Stimulated activated CD8-positive, alpha-beta memory T cell treated with anti-CD3 and anti-CD28 coated beads, Interleukin-4, amount 100 ng/mL, for 48 hours (primary cell): Measurements from ENCODE around the gene EPHA3.

Experiments used
- DNase-seq: peaks from one replicate; pipeline ENCODE4 v3.0.0-alpha.2; 2020

The EPHA3 gene

DNA sequence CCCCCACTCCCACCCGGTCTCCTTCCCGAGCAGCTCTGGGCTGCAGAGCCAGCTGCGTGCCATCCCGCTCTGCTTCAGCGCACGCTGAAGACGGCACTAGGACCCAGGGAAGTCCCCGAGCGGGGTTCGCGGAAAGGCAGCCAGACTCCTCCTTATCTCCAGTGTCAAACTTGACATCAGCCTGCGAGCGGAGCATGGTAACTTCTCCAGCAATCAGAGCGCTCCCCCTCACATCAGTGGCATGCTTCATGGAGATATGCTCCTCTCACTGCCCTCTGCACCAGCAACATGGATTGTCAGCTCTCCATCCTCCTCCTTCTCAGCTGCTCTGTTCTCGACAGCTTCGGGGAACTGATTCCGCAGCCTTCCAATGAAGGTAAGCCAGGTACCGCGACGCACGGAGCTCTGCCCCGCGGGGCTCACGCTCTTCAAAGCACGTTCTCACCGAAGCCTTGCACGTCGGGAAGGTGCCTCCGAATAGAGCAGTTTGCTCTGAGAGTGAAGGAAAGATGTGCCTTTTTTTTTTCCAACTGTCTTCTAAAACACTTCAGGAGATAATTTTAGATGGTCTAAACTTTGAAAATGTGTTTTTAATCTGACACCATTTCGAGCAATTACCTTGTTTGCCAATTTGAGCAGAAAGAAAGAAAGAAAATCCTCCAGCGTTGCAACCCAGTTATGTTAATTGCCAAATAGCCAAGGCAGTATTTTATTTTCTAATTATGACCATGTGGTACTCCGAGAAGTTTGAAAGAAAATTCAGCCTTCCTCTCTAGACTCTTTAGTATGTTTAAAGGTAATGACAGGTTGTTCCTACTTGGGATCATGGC is at the start of gene EPHA3:
Gene EPHA3, plus strand, starts transcription at position 161 of the 830 bp plus-strand sequence. Its CDS starts 128 bp downstream, at position 289.
- DNase-seq = peak; percentile 60

GRCh38 chr3:89058371-89058770 is 49.0 kb upstream of the EPHA3 start:
- DNase-seq = no peak

DNA sequence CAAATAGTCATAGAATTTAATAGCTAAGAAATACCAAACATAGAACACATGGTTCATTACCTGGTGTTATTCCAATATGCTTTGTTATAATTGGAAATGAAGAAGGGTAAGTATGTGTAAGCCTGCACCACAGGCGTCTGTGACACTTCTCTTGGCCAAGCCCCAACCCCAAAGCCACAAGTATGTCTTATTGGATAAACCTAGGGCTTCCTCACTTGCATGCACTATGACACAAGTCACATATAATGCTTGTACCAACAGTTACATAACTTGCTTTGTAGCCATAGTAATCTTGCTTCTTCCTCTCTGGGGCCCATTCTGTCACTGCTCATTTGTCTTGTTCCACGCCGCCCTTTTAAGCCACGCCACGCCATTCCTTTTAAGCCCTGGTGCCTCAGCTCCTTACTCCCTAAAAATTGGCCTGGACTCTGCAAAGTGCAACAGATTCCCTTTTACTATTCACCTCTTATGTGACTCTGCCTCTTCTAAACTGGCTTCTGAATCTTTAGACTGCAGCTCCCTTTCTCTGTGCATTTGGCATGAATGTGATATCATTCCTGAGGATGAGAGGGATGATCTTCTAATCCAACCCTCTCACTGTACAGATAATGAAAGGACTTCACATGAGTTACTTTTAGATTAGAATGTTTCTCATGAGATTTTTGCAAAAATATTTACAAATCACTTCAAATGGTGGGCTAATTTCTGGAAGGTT is 48.1 kb upstream of the EPHA3 start:
- DNase-seq = no peak

GRCh38 chr3:89061259-89061658 is 46.2 kb upstream of the EPHA3 start:
- no peak for DNase-seq

DNA sequence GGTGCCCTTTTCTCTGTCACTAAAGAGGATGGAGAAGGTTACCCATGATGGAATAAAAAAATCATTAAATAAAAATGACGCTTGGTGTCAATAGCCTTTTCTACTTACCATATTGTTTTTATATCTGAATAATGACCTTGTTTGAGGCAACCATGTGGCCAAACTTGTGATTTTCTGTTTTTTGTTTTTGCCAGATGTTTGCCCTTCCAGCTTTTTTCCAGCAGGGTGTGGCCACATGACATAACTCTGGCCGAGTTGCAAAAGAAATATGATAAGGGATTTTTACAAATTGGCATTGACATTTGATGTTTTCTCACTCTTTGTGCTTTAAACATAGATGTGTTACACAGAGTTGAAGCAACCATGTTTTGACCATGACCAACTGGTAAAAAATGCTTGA is 39.7 kb upstream of the EPHA3 start:
- no peak for DNase-seq

DNA sequence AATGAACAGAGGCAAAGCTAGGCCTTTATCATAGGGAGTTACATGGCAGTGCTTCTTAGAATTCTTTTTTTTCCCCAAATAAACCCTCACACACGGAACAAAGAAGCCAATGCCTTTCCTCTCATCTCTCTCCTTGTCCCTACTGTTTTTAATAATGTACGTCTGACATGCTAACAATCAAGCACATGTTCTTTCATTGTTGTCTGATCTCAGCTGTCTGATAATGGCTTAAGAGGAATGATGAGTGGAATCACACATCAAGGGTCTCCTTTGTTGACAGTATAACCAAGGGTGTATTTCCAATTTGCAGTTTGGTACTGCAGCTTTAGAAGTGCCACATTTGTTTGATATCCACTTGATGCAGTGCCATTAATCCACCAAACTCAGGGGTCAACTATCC is 34.8 kb upstream of the EPHA3 start:
- DNase-seq = no peak

DNA sequence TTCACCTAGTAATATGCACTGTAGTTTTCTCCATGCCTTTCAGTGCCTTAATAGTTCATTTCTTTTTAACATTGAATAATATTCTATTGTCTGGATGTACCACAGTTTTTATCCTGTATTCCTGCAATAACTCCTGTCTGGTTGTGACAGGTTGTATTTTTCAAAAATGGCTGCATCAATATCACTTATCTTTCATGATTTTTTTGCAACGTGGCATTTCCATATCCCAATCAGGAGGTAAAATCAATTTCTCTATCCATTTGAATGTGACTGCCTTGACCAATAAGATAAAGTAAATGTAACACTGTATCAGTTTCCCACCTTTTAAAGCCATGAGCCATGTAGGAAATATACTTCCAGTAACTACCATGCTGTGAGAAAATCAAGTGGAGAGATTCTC is 27.5 kb upstream of the EPHA3 start:
- no peak for DNase-seq

DNA sequence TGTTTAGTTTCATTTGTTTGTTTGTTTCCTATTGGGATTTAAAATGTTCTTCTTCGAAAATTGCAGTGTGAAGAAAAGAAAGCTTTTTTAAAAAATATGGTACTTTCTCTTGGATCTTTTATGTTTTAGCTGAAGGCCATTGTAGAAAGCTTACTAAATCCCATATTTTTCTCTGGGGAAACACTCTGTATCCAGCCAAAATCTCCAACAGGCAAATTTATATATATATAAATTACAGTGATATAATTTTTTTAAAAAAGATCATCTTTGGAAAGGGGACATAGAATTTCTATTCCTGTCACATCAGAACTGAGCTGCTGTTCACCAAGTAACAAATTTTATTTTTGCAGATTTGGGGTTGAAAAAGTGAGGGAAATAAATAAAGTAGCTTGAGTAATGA is 19.6 kb upstream of the EPHA3 start:
- no peak for DNase-seq

- DNase-seq = no peak
These were observed 9.2 kb upstream of the EPHA3 start for GRCh38 chr3:89098173-89098572.

DNA sequence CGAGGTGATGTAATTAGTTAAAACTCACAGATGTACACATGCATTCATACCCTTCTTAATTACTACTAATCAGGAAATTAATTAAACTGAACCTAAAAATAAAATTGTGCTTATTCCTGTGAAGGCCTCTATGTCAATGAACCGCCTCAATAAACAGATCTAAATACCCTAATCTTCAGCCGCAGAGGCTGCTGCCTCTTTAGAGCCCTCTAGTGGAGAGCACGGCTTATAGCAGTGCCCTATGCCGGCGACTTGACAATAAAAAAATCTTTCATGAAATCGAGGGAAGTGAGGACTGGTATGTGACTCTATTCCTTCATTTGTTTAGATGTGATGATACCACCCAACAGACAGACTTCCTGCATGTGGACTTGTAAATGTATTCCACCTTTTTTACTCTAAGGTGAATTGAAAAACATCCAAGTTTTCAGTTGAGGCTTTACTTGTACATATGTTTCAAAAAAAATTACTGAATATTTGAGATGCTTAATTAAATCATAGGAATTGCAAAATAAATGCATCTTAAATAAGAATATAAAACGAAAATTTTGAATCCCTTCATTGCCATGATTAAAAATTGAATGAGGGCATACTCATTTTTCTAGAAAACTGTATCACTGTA is 8.3 kb upstream of the EPHA3 start:
- peak; percentile 43 for DNase-seq

DNA sequence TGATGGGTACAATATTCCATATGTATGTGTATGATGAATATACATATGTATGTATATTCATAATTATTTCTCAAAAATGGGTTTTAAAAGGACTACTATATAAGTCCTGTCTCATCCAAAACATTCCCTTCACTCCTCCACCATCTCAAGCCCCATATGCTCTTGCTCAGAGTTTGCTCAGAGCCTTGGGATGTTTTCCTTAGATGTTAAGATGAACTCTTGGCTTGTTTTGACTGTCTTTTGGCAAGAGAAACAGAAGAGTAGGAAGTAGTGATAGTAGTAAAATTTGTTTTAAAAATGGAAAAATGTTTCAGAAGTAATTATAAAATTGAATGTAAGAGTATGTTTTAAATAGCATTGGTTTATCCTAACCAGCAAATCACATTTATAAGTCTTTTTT is 6.2 kb upstream of the EPHA3 start:
- DNase-seq = no peak

GRCh38 chr3:89101921-89102320 is 5.5 kb upstream of the EPHA3 start:
- no peak for DNase-seq

DNA sequence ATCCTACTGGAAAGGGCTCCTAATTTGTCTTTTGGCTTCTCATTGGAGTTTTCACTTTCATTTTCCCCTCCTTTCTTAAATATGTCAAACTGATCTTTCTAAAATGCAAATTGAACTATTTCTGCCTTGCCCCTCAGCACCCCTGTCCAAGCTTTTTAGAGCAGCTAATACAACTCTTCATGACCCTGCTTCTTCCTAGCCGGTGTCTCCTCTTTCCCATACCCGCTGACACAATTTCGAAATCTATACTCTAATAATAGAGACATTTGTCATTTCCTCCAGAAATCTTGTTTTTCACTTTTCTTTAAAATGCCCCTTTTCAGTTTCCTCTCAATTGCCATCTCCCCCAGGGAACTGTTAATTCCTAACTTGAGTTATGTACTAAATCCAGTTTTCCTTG is 2.9 kb upstream of the EPHA3 start:
- DNase-seq = no peak

GRCh38 chr3:89105503-89105902 is 1.9 kb upstream of the EPHA3 start:
- no peak for DNase-seq

DNA sequence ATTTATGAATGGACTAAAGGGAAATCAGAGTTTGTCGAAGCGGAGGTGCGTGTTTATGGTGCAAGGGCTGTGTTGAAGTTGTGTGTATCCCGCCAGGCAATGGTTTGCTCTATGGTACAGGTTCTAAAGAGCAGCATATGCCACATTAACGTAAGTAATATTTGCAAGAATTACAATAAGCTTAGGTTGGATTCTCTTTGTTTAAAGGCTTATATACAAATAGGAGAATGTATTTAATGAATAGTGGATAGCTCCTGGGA is 800 bp downstream of the EPHA3 start:
- no peak for DNase-seq

DNA sequence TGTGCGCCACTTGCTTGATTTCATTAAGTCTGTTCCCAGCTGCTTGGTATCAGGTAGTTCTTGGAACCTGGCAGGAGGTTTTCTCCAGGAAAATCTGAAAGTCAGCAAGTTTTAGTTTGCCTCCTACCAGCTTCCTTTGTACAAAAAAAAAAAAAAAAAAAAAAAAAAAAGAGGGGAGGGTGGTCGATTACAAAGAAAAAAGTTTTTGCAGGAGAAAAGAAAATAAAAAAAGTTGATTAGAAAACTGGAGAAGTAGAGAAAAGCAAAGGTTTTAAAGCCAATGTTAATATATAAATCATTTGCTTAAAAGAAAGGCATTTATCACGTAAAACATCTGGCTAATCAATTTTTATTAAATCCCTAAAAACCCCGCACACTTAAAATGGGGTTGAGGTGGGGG is 5.9 kb downstream of the EPHA3 start:
- no peak for DNase-seq

DNA sequence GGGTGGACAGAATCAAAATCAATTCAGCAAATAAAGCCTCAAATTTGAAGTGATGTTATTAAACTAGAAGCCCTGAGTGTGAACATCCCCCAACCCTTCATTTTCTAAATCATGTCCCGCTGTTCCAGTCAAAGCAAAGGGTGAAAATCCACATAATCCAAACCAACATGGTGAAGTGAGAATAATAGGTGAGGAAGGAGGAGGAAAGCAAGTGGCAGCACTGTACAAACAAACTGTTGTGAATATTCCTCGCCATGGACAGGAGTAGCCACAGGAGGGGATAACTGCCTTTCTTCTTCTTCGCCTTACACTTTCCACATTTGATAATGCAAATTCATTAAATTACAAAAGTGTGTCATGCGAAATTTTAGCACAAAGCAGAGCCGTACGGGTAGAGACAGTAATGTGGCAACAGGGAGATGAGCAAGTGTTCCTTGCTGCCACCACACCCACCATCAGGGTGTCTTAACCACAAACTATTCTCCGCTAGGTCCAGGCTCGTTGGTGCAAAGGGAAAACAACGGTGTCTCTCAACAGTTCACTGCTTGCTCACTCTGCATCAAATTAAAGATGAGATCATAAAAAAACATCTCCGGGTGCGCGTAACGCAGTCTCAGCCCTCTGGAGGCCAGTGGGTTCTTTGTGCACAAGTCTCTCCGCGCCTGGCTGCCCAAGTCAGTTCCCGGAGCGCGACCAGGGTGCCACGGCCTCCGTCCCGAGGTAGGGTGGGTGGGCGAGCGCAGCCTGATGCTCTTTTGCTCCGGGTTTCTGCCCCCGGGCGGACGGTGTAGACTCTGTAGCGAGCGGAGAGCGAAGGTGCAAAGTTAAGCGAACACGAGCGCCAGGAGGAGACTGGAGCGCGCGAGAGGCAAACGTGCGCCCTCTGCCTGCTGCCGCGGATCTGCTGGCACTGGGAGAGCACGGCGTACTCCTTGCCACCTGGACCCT is 6.7 kb downstream of the EPHA3 start:
- DNase-seq = peak; percentile 42

DNA sequence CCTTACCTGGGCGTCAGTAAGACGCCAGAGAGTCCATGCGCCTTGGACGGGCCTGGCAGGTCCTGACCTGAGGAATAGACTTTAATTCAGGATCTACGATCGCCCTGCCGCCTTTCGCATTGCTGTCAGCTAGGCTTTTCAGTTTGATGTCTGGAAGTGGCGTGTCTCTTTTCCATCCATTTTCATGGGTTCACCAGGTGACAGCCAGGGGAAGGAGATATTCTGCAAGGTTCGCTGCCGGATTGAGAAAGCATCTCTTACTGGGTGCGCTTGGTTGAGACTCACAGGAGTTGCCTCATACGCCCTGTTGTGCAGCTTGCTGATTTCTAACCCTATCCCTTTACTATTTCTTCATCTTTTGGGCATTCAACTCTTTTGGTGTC is 7.4 kb downstream of the EPHA3 start:
- no peak for DNase-seq

DNA sequence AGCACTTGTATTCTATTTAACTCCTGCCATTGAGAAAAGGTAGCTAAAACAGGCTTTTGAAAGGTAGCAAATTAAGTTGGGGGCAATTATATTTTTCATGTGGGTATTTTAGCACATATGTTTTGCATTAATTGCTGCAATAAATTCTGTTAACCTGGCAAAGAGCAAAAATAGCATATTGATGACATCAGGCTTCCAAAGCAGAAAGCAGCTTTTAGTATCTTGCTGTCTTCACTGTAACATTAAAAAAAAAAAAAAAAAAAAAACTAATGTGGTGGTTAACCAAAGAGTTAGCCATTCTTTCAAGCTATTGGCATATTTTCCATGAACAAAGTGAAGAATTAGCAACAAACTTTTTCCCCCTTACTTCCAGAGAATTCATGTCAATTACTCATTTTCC is 9.1 kb downstream of the EPHA3 start:
- DNase-seq = no peak

DNA sequence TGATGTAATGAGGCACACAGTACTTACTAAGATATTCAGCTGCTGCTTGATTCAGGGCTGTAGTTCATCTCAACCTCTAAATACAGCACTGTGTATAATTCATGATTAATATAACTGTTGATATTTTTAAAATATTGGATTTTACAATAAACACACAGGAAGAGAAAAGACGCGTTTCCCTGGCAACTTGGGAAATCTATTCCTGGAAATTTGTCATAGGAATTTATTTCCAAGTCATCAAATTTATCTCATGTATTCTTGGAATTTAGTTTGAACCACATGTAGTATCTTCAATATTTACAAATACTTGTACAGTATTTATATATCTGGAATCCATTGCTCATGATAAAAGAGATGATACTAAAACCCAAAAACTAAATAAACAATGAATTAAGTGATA is 30.6 kb downstream of the EPHA3 start:
- DNase-seq = no peak

GRCh38 chr3:89139870-89140269 is 32.4 kb downstream of the EPHA3 start:
- DNase-seq = no peak

- DNase-seq = no peak
These were observed 36.7 kb downstream of the EPHA3 start for GRCh38 chr3:89144080-89144479.

- DNase-seq = no peak
These were observed 38.6 kb downstream of the EPHA3 start for GRCh38 chr3:89145995-89146394.
